ENCODE measurements around the gene WNT3. TPM values are rescaled to one million over a fixed set of nuclear protein-coding genes. Genes with fewer than 3 reads are reported as not detected.

WNT3 gene
- total and polyA plus RNA-seq, 2 of the 8 experiments (the other 6 are each of a cell fraction or from before 2014, with no cell fraction given): 0.56 to 2.0 TPM

DNA sequence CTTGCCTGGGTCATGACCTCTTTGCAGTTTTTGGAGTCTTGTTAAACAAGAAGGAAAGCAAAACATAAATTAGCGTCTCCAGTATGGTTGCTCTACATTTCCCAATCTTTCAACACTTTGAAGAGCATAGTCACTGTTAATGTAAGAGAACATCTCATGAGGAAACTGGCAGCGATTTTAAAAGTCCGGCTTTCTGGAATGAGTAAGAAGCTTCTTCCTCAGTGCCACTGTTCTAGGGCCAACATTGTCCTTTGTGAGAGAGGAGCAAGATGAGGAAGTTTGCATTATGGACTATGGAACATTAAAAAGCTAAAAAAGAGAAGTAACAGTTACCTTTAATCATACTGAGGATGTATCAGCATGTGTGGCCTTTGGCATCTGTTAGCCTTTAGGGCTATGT is 73.1 kb downstream of the WNT3 start:
- H2BK5ac ChIP-seq (ENCODE audit: low read depth, low read length): no peak overlapping the region
- no peak overlapping the region for H3K56ac ChIP-seq (replicated peaks; ENCODE audit: insufficient read length, low read depth, low read length)
- no peak for FAIRE-seq
- no peak overlapping the region for H4K8ac ChIP-seq (ENCODE audit: extremely low read depth, insufficient read depth, low read length)
- H4K5ac ChIP-seq (ENCODE audit: insufficient read length, low read depth, low read length): no peak overlapping the region
- H3K4me2 ChIP-seq (ENCODE audit: insufficient read depth in 1 of 2, low read depth in 2 of 2, low read length in 2 of 2): no peak overlapping the region
- H3K4me1 ChIP-seq (replicated peaks in 1 of 4; ENCODE audit: control insufficient read depth in 3 of 4, insufficient read depth in 4 of 4, low read length in 3 of 4): peaks cover 0 to 3% (median 0%) of the 10 kb centered on the region in 4 experiments; a peak in 1 of 7 replicates
- H3K27ac ChIP-seq (ENCODE audit: low read depth, low read length): no peak overlapping the region
- no peak overlapping the region for H2BK15ac ChIP-seq (ENCODE audit: low read length)
- no peaks in the 10 kb centered on the region for H3K36me3 ChIP-seq (ENCODE audit: control insufficient read depth in 2 of 4, insufficient read depth in 4 of 4, low read length in 3 of 4)
- no peak overlapping the region for H2AFZ ChIP-seq (ENCODE audit: low read length)
- ChIA-PET CTCF (ENCODE audit: partially characterized antibody) (interaction anchor here (0.6 kb wide), 1 partner anchor 9 kb away, joined by 3 read pairs; no protein-coding TSS in a partner anchor), POLR2A (ENCODE audit: partially characterized antibody) (interaction anchor here (0.8 to 1.1 kb wide), 2 partner anchors 13 to 27 kb away, joined by 3 read pairs; no protein-coding TSS in a partner anchor)
- no peak overlapping the region for H3K4ac ChIP-seq (replicated peaks; ENCODE audit: insufficient read length, low read depth, low read length)
- no peak overlapping the region for H3K4me3 ChIP-seq (ENCODE audit: extremely low read depth in 1 of 4, insufficient read depth in 2 of 4, low read depth in 3 of 4, low read length in 4 of 4)
- no peak overlapping the region for H2AK5ac ChIP-seq (ENCODE audit: low read depth, low read length)
- H3K27me3 ChIP-seq (replicated peaks in 1 of 4; ENCODE audit: control insufficient read depth in 3 of 4, extremely low read depth in 1 of 4, insufficient read depth in 3 of 4, low read length in 3 of 4): peaks cover 0 to 4% (median 0%) of the 10 kb centered on the region in 4 experiments; a peak in 2 of 7 replicates
- H3K79me2 ChIP-seq (ENCODE audit: control insufficient read depth in 1 of 2, insufficient read depth in 2 of 2, low read length in 2 of 2): no peaks in the 10 kb centered on the region
- H2BK12ac ChIP-seq (ENCODE audit: low read depth, low read length): no peak overlapping the region
- H3K23me2 ChIP-seq (ENCODE audit: low read depth, low read length): no peaks in the 10 kb centered on the region
- TF ChIP-seq CBX8 (IDR thresholded peaks at IDR 0.05; ENCODE audit: borderline replicate concordance, low read depth, low read length) (no peak), MAX (IDR thresholded peaks at IDR 0.05) (no peak), FOSL1 (IDR thresholded peaks at IDR 0.05; ENCODE audit: insufficient read depth, low read depth, low read length) (no peak), RFX5 (IDR thresholded peaks at IDR 0.05; ENCODE audit: borderline replicate concordance, low read depth, low read length) (no peak), CHD1 (IDR thresholded peaks at IDR 0.05; ENCODE audit: low read depth, low read length) (no peak), TBP (IDR thresholded peaks at IDR 0.05; ENCODE audit: low read depth, low read length) (no peak), CHD2 (IDR thresholded peaks at IDR 0.05; ENCODE audit: low read length) (no peak), BRCA1 (IDR thresholded peaks at IDR 0.05; ENCODE audit: low read depth, low read length) (no peak), YY1 (IDR thresholded peaks at IDR 0.05; ENCODE audit: low read depth, low read length) (no peak), RBBP5 (IDR thresholded peaks at IDR 0.05; ENCODE audit: borderline replicate concordance, low read depth, low read length) (no peak), CBX5 (IDR thresholded peaks at IDR 0.05; ENCODE audit: low read depth, low read length) (no peak), EP300 (IDR thresholded peaks at IDR 0.05; ENCODE audit: borderline replicate concordance in 1 of 2, low read depth in 2 of 2, low read length in 2 of 2) (no peak)
- TF ChIP-seq, protein P1, sequence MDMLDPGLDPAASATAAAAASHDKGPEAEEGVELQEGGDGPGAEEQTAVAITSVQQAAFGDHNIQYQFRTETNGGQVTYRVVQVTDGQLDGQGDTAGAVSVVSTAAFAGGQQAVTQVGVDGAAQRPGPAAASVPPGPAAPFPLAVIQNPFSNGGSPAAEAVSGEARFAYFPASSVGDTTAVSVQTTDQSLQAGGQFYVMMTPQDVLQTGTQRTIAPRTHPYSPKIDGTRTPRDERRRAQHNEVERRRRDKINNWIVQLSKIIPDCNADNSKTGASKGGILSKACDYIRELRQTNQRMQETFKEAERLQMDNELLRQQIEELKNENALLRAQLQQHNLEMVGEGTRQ (IDR thresholded peaks at IDR 0.05; ENCODE audit: low read length): no peak
- no peak overlapping the region for H3K23ac ChIP-seq (ENCODE audit: insufficient read length)
- H3K14ac ChIP-seq (ENCODE audit: insufficient read length): no peak overlapping the region
- no peaks in the 10 kb centered on the region for H3K79me1 ChIP-seq (ENCODE audit: low read depth, low read length)
- WGBS, 2 experiments (ENCODE audit: extremely low coverage in 1 of 2, insufficient coverage in 1 of 2, insufficient read length in 1 of 2, insufficient replicate concordance in 2 of 2, low coverage in 1 of 2, low lambda C conversion rate in 2 of 2, missing lambda C conversion rate in 1 of 2): 98% methylated on average over 3 of the region's 3 CpGs; no CpG with 5 or more reads in 1 of the 2 experiments
- H3K18ac ChIP-seq (ENCODE audit: extremely low read depth, low read length): no peak overlapping the region
- DNase-seq (ENCODE audit: low read depth in 1 of 2, low spot score in 2 of 2): no peak
- H2BK20ac ChIP-seq (ENCODE audit: low read length): no peak overlapping the region
- H2BK120ac ChIP-seq (replicated peaks; ENCODE audit: low read depth, low read length): no peak overlapping the region
- no peak overlapping the region for H4K91ac ChIP-seq (replicated peaks; ENCODE audit: insufficient read length, low read length)
- H3K9me3 ChIP-seq (ENCODE audit: insufficient read depth in 2 of 2, low read depth in 1 of 2, low read length in 1 of 2): no peaks in the 10 kb centered on the region
- H3K9ac ChIP-seq (replicated peaks in 1 of 4; ENCODE audit: extremely low read depth in 1 of 4, low read depth in 3 of 4, low read length in 3 of 4): no peak overlapping the region
- H4K20me1 ChIP-seq (replicated peaks in 1 of 2; ENCODE audit: control insufficient read depth in 1 of 2, insufficient read depth in 2 of 2, low read length in 2 of 2): no peaks in the 10 kb centered on the region

All from H1 (cell line).